ENCODE results near the gene SHH.
A peak's percentile ranks its signal among the peaks of the same experiment; 100 is the strongest.

Gene SHH

GRCh38 chr7:155815332-155816191, 3.3 kb upstream of the SHH start:
- TF ChIP-seq POU2F2 (IDR thresholded peaks at IDR 0.05; ENCODE audit: low read depth, low read length) (0 out of 2 replicates have a peak, but pooled peaks have one; percentile 53), POLR2A (IDR thresholded peaks at IDR 0.05; ENCODE audit: low read depth, low read length) (no peak)
- DNase-seq (ENCODE audit: insufficient read length, low spot score) = peak; percentile 91
- peak; percentile 85 for FAIRE-seq

- no peak for FAIRE-seq
- TF ChIP-seq PAX5 (IDR thresholded peaks at IDR 0.05; ENCODE audit: insufficient read depth, low read length, severe bottlenecking) (no peak), SPI1 (IDR thresholded peaks at IDR 0.05; ENCODE audit: low read depth, low read length) (no peak), POU2F2 (IDR thresholded peaks at IDR 0.05; ENCODE audit: low read depth, low read length) (no peak), TAF1 (IDR thresholded peaks at IDR 0.05; ENCODE audit: low read depth, low read length) (no peak), POLR2A (IDR thresholded peaks at IDR 0.05; ENCODE audit: low read depth, low read length) (no peak)
- no peak for DNase-seq (ENCODE audit: insufficient read length, low spot score)
Observed at GRCh38 chr7:155814316-155815276, 2.3 kb upstream of the SHH start.

GRCh38 chr7:155813546-155814315, 1.5 kb upstream of the SHH start:
- no peak for FAIRE-seq
- DNase-seq (ENCODE audit: insufficient read length, low spot score) = no peak
- no peak for TF ChIP-seq POLR2A (IDR thresholded peaks at IDR 0.05; ENCODE audit: low read depth, low read length)
- TF ChIP-seq POU2F2 (IDR thresholded peaks at IDR 0.05; ENCODE audit: low read depth, low read length) = no peak

- DNase-seq (ENCODE audit: insufficient read length, low spot score) (no peak), FAIRE-seq (no peak)
- TF ChIP-seq POU2F2 (IDR thresholded peaks at IDR 0.05; ENCODE audit: low read depth, low read length) (no peak), PAX5 (IDR thresholded peaks at IDR 0.05; ENCODE audit: insufficient read depth, low read length, severe bottlenecking) (no peak), SPI1 (IDR thresholded peaks at IDR 0.05; ENCODE audit: low read depth, low read length) (no peak), POLR2AphosphoS5 (IDR thresholded peaks at IDR 0.05; ENCODE audit: low read depth, low read length) (no peak), TAF1 (IDR thresholded peaks at IDR 0.05; ENCODE audit: low read depth, low read length) (no peak), POLR2A (IDR thresholded peaks at IDR 0.05; ENCODE audit: low read depth, low read length) (no peak)
Observed at GRCh38 chr7:155813125-155813524, 862 bp upstream of the SHH start.

GRCh38 chr7:155811560-155811894, 736 bp downstream of the SHH start:
- TF ChIP-seq TAF1 (IDR thresholded peaks at IDR 0.05; ENCODE audit: low read depth, low read length) = no peak
- DNase-seq (ENCODE audit: insufficient read length, low spot score) (no peak), FAIRE-seq (no peak)

GRCh38 chr7:155810770-155811559, 1.3 kb downstream of the SHH start:
- FAIRE-seq (no peak), DNase-seq (ENCODE audit: insufficient read length, low spot score) (no peak)
- TF ChIP-seq TAF1 (IDR thresholded peaks at IDR 0.05; ENCODE audit: low read depth, low read length) (no peak), SPI1 (IDR thresholded peaks at IDR 0.05; ENCODE audit: low read depth, low read length) (no peak), PAX5 (IDR thresholded peaks at IDR 0.05; ENCODE audit: insufficient read depth, low read length, severe bottlenecking) (no peak), POU2F2 (IDR thresholded peaks at IDR 0.05; ENCODE audit: low read depth, low read length) (no peak), POLR2AphosphoS5 (IDR thresholded peaks at IDR 0.05; ENCODE audit: low read depth, low read length) (no peak), POLR2A (IDR thresholded peaks at IDR 0.05; ENCODE audit: low read depth, low read length) (no peak)

GRCh38 chr7:155809947-155810769, 2.1 kb downstream of the SHH start:
- DNase-seq (ENCODE audit: insufficient read length, low spot score) = no peak
- TF ChIP-seq POLR2A (IDR thresholded peaks at IDR 0.05; ENCODE audit: low read depth, low read length) = no peak
- TF ChIP-seq PAX5 (IDR thresholded peaks at IDR 0.05; ENCODE audit: insufficient read depth, low read length, severe bottlenecking) = no peak
- TF ChIP-seq TAF1 (IDR thresholded peaks at IDR 0.05; ENCODE audit: low read depth, low read length) = no peak
- no peak for TF ChIP-seq POU2F2 (IDR thresholded peaks at IDR 0.05; ENCODE audit: low read depth, low read length)
- no peak for TF ChIP-seq SPI1 (IDR thresholded peaks at IDR 0.05; ENCODE audit: low read depth, low read length)
- TF ChIP-seq POLR2AphosphoS5 (IDR thresholded peaks at IDR 0.05; ENCODE audit: low read depth, low read length) = no peak
- no peak for FAIRE-seq

- TF ChIP-seq POU2F2 (IDR thresholded peaks at IDR 0.05; ENCODE audit: low read depth, low read length) (no peak), PAX5 (IDR thresholded peaks at IDR 0.05; ENCODE audit: insufficient read depth, low read length, severe bottlenecking) (no peak), TAF1 (IDR thresholded peaks at IDR 0.05; ENCODE audit: low read depth, low read length) (no peak), POLR2AphosphoS5 (IDR thresholded peaks at IDR 0.05; ENCODE audit: low read depth, low read length) (no peak), POLR2A (IDR thresholded peaks at IDR 0.05; ENCODE audit: low read depth, low read length) (no peak), SPI1 (IDR thresholded peaks at IDR 0.05; ENCODE audit: low read depth, low read length) (no peak)
- no peak for DNase-seq (ENCODE audit: insufficient read length, low spot score)
- FAIRE-seq = no peak
Observed at GRCh38 chr7:155809332-155809946, 2.8 kb downstream of the SHH start.

Measured in GM12891 (cell line).